HEK293 (cell line): Measurements from ENCODE around the gene SPRN.

ENCODE experiments used
- BCL11A ChIP-seq: fragments of 450-650 bp; formaldehyde crosslinking; IDR thresholded peaks from 2 replicates; pipeline ENCODE4 v1.5.1; 2016; ENCODE audit warnings: low read depth, missing biosample characterization, missing genetic modification characterization
- CTCF ChIP-seq: fragments of 450-650 bp; formaldehyde crosslinking; IDR thresholded peaks from 2 replicates; pipeline ENCODE4 v1.5.1; 2016; ENCODE audit warnings: missing biosample characterization, missing genetic modification characterization
- RBAK ChIP-seq: fragments of 450-650 bp; formaldehyde crosslinking; IDR thresholded peaks from 2 replicates; pipeline ENCODE4 v1.5.1; 2016; ENCODE audit warnings: missing biosample characterization, missing genetic modification characterization
- ZBTB7A ChIP-seq: fragments of 450-650 bp; formaldehyde crosslinking; IDR thresholded peaks from 2 replicates; pipeline ENCODE4 v1.5.1; 2016; ENCODE audit warnings: low read depth, missing biosample characterization, missing genetic modification characterization
- ZNF155 ChIP-seq: fragments of 450-650 bp; formaldehyde crosslinking; IDR thresholded peaks from 2 replicates; pipeline ENCODE4 v1.5.1; 2016; ENCODE audit warnings: missing biosample characterization, missing genetic modification characterization
- ZNF280D ChIP-seq: fragments of 450-650 bp; formaldehyde crosslinking; IDR thresholded peaks from 2 replicates; pipeline ENCODE4 v1.5.1; 2016; ENCODE audit warnings: missing biosample characterization, missing genetic modification characterization
- ZNF391 ChIP-seq: fragments of 450-650 bp; formaldehyde crosslinking; IDR thresholded peaks from 2 replicates; pipeline ENCODE4 v1.5.1; 2016; ENCODE audit warnings: low read depth, missing biosample characterization, missing genetic modification characterization, borderline replicate concordance
- ZNF555 ChIP-seq: fragments of 450-650 bp; formaldehyde crosslinking; conservative IDR thresholded peaks from 2 replicates; pipeline ENCODE4 v1.5.1; 2017; ENCODE audit warnings: missing biosample characterization, mild to moderate bottlenecking, missing genetic modification characterization, inconsistent platforms
- ZNF558 ChIP-seq: fragments of 450-650 bp; formaldehyde crosslinking; IDR thresholded peaks from 2 replicates; pipeline ENCODE4 v1.5.1; 2016; ENCODE audit warnings: missing biosample characterization, missing genetic modification characterization
- ZSCAN18 ChIP-seq: fragments of 450-650 bp; formaldehyde crosslinking; IDR thresholded peaks from 2 replicates; pipeline ENCODE4 v1.5.1; 2016; ENCODE audit warnings: missing biosample characterization, missing genetic modification characterization
- TF ChIP-seq, protein P1 (sequence below): fragments of 450-650 bp; formaldehyde crosslinking; IDR thresholded peaks from 2 replicates; pipeline ENCODE4 v1.5.1; 2016; ENCODE audit warnings: missing biosample characterization, missing genetic modification characterization

DNA sequence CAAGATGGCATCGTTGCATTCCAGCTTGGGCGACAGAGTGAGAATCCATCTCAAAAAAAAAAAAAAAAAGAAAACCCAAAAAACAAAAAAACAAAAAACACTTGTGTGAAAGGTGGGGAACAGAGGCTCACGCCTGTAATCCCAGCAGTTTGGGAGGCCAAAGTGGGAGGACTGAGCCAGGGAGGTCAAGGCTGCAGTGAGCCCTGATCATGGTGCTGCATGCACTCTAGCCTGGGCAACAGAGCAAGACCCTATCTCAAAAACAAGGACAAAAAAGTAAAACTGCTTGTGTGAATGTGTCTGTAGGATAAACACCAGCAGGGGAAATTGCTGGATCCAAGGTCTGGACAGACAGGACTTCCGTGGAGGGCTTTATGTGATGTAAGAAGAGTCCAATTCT lies 40.9 kb downstream of the SPRN start:
- TF ChIP-seq ZBTB7A (no peak), ZNF391 (tag by site-specific recombination) (no peak), ZNF280D (tag by site-specific recombination) (no peak), CTCF (tag by site-specific recombination) (no peak), RBAK (tag by site-specific recombination) (no peak), BCL11A (no peak), ZNF558 (tag by site-specific recombination) (no peak), ZNF555 (tag by site-specific recombination) (no peak), ZSCAN18 (no peak), ZNF155 (tag by site-specific recombination) (no peak)
- TF ChIP-seq, protein P1, sequence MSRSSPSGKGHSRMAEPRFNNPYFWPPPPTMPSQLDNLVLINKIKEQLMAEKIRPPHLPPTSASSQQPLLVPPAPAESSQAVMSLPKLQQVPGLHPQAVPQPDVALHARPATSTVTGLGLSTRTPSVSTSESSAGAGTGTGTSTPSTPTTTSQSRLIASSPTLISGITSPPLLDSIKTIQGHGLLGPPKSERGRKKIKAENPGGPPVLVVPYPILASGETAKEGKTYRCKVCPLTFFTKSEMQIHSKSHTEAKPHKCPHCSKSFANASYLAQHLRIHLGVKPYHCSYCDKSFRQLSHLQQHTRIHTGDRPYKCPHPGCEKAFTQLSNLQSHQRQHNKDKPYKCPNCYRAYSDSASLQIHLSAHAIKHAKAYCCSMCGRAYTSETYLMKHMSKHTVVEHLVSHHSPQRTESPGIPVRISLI (tag by site-specific recombination), result no peak
